Neural cell (in vitro differentiated cells): Measurements from ENCODE around the gene ZNF446.

ENCODE experiments used
- CTCF ChIP-seq: fragments of 450-650 bp; IDR thresholded peaks from 2 replicates; pipeline ENCODE4 v1.5.1; 2014; ENCODE audit warnings: antibody characterized with exemption, mild to moderate bottlenecking, moderate library complexity; ENCODE audit not compliant: poor library complexity, severe bottlenecking
- EP300 ChIP-seq: fragments of 450-650 bp; conservative IDR thresholded peaks from 2 replicates; pipeline ENCODE4 v1.6.1; 2014; ENCODE audit warnings: antibody characterized with exemption, mild to moderate bottlenecking, moderate library complexity; ENCODE audit not compliant: poor library complexity, severe bottlenecking
- EZH2 ChIP-seq: fragments of 200-600, 300-800 bp; shearing (Covaris generic), sonication (generic); IDR thresholded peaks from 2 replicates; pipeline ENCODE4 v1.6.1; 2014; ENCODE audit warnings: antibody characterized with exemption, low read length, borderline replicate concordance, mild to moderate bottlenecking; ENCODE audit not compliant: insufficient read depth, poor library complexity, severe bottlenecking
- SMC3 ChIP-seq: fragments of 450-650 bp; conservative IDR thresholded peaks from 2 replicates; pipeline ENCODE4 v1.6.1; 2014; ENCODE audit warnings: antibody characterized with exemption, mild to moderate bottlenecking, moderate library complexity; ENCODE audit not compliant: poor library complexity
- TAF1 ChIP-seq: IDR thresholded peaks from 2 replicates; pipeline ENCODE4 v1.6.1; 2012; ENCODE audit warnings: low read depth

DNA sequence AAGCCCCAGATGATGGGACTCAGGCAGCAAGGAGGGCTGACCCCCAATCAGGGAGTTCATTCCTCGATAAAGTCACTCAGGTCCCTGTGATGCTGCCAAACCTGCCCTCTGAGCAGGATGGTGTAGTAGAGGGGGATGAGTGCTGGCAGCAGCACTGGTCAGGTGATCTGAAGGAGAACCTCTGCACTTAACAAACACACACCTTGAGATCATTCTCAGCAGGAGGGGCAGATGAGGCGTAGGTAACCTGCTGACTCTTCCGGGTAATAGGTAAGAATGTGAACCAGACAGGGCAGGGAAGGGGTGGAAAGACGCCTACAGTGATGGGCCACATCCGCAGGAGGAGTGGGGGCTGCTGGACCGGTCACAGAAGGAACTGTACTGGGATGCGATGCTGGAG lies 3.2 kb downstream of the ZNF446 start:
- no peak for TF ChIP-seq CTCF
- TF ChIP-seq EZH2 = no peak
- TF ChIP-seq TAF1 = no peak
- TF ChIP-seq EP300 = no peak
- no peak for TF ChIP-seq SMC3
